Uterus (tissue), 4 donors: ENCODE data around the gene EXOC4. TPM values are rescaled to one million over a fixed set of nuclear protein-coding genes. Genes with fewer than 3 reads are reported as not detected.

ENCODE experiments used
- DNase-seq, 2 donors: peaks; one replicate each; pipeline ENCODE4 v3.0.0-alpha.2; 2019 to 2020
- H3K27ac ChIP-seq, 2 donors: fragments of 200-600 bp; sonication (generic); 1 replicate in 1 of 2; 2 replicates in 1 of 2; pipeline ENCODE4 v1.5.1; 2016 to 2018
- H3K27me3 ChIP-seq, 2 donors: fragments of 200-600 bp; sonication (generic); one replicate each; pipeline ENCODE4 v1.5.1; 2018 to 2019; ENCODE audit warnings: control low read depth in 1 of 2
- H3K36me3 ChIP-seq, 2 donors: fragments of 200-600 bp; sonication (generic); one replicate each; pipeline ENCODE4 v1.5.1; 2019; ENCODE audit warnings: control low read depth in 1 of 2
- H3K4me1 ChIP-seq, 2 donors: fragments of 200-600 bp; sonication (generic); one replicate each; pipeline ENCODE4 v1.5.1; 2018 to 2019; ENCODE audit warnings: control low read depth in 1 of 2
- H3K4me3 ChIP-seq, 2 donors: fragments of 200-600 bp; sonication (generic); 1 replicate in 1 of 2; 2 replicates in 1 of 2; pipeline ENCODE4 v1.5.1; 2018 to 2019; ENCODE audit warnings: mild to moderate bottlenecking in 1 of 2
- H3K9me3 ChIP-seq, 2 donors: fragments of 200-600 bp; sonication (generic); one replicate each; pipeline ENCODE4 v1.5.1; 2019; ENCODE audit warnings: control low read depth in 1 of 2
- POLR2A ChIP-seq, 2 donors: fragments of 450-650 bp; IDR thresholded peaks; one replicate each; pipeline ENCODE4 v1.6.1; 2016; ENCODE audit warnings: antibody characterized with exemption in 2 of 2, mild to moderate bottlenecking in 1 of 2, moderate library complexity in 1 of 2
- intact Hi-C: fragments of 100-400 bp; cut with DNase I; formaldehyde crosslinking; loops from one replicate; pipeline ENCODE4 v1.15.1; 2023; ENCODE audit warnings: low total_unique reads
- total RNA-seq, 4 donors: library from RNA; depleted of rRNA in 3 of 4; stranded (reverse); fragments of >200 nt in 3 of 4; gene quantifications; one replicate each; pipeline versions ENCODE4 v1.1.0 to v1.2.4, GENCODE V29; 2014 to 2023
- TF ChIP-seq, protein P1 (sequence below), 4 experiments: fragments of 200-600 bp in 2 of 4; fragments of 450-650 bp in 2 of 4; sonication (generic) in 2 of 4; IDR thresholded peaks; one replicate each; pipeline ENCODE4 v1.5.1; 2016 to 2019; ENCODE audit warnings: antibody characterized with exemption in 4 of 4, mild to moderate bottlenecking in 2 of 4, moderate library complexity in 1 of 4
- donor health status: DM: yes; HTN: yes; CAD: no.

The EXOC4 gene
- total RNA-seq, 4 donors from 2014 or later, result 27.2 to 126 (median 65.4) TPM

DNA sequence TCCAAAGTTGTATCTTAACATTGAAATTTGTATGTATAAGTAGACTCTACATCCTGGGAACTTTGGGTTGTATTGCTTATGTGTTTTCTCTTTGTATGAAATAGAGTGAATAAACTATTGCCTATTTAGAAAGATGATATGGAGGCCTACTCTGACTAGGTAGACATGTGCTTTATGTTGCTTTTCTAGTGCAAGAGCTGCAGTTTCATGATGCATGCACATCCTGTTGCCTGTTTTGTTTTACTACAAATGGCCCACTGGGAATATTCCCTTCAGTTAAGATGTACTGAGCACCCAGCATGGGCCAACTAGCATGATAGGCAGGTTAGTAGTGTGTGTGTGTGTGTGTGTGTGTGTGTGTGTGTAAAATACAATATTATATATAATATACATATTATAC is 592.1 kb downstream of the EXOC4 start:
- DNase-seq, result no peak
- H3K4me1 ChIP-seq, result no peaks in the 10 kb centered on the region
- intact Hi-C loops, result no loop called here
- no peak overlapping the region for H3K4me3 ChIP-seq
- H3K36me3 ChIP-seq, result no peaks in the 10 kb centered on the region
- H3K9me3 ChIP-seq, result no peaks in the 10 kb centered on the region
- TF ChIP-seq, protein P1, sequence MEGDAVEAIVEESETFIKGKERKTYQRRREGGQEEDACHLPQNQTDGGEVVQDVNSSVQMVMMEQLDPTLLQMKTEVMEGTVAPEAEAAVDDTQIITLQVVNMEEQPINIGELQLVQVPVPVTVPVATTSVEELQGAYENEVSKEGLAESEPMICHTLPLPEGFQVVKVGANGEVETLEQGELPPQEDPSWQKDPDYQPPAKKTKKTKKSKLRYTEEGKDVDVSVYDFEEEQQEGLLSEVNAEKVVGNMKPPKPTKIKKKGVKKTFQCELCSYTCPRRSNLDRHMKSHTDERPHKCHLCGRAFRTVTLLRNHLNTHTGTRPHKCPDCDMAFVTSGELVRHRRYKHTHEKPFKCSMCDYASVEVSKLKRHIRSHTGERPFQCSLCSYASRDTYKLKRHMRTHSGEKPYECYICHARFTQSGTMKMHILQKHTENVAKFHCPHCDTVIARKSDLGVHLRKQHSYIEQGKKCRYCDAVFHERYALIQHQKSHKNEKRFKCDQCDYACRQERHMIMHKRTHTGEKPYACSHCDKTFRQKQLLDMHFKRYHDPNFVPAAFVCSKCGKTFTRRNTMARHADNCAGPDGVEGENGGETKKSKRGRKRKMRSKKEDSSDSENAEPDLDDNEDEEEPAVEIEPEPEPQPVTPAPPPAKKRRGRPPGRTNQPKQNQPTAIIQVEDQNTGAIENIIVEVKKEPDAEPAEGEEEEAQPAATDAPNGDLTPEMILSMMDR (IDR thresholded peaks at IDR 0.05), result no peak
- TF ChIP-seq POLR2A (IDR thresholded peaks at IDR 0.05), result no peak
- no peaks in the 10 kb centered on the region for H3K27me3 ChIP-seq
- H3K27ac ChIP-seq, result no peak overlapping the region

GRCh38 chr7:133846203-133846945 is 593.5 kb downstream of the EXOC4 start:
- no peak overlapping the region for H3K27ac ChIP-seq
- H3K27me3 ChIP-seq, result no peaks in the 10 kb centered on the region
- intact Hi-C loops, result no loop called here
- TF ChIP-seq POLR2A (IDR thresholded peaks at IDR 0.05), result no peak
- TF ChIP-seq, protein P1 (IDR thresholded peaks at IDR 0.05), result no peak
- no peaks in the 10 kb centered on the region for H3K36me3 ChIP-seq
- DNase-seq, result no peak
- H3K4me1 ChIP-seq, result no peaks in the 10 kb centered on the region
- no peak overlapping the region for H3K4me3 ChIP-seq
- H3K9me3 ChIP-seq, result no peaks in the 10 kb centered on the region

DNA sequence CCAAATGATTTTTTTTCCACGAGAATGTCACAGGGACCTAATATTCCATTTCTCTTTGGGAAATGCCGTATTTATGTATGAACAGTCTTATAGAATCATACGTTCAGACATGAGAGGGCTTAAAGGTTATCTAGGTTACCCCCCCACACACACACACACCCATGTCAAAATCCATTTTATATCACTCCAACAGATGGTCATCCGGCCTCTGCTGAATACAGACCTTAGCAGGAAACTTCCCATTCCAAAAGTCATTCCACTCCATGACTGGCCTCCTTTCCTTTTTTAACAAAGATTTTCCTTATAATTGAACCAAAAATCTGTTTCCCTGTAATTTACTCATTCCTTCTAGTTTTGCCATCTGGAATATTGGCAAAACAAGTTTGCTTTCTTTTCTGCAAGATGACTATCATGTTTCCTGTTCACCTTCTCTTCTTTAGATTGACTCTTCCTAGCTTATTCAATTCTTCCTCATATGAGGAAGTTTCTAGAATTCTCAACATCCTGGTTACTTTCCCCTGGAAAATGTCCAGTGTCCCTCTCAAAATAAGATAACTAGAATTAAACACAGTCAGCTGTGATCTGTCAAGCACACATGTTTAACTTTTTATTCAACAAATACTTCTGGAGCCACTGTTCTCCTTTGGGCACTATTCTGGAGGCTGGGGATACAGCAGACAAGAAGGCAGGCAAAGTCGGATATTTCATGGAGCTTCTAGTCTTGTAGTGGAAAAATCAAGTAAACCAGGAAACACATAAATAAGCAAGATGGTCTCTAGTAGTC is 597.8 kb downstream of the EXOC4 start:
- DNase-seq, result no peak
- intact Hi-C loops, result no loop called here
- H3K27me3 ChIP-seq, result no peaks in the 10 kb centered on the region
- H3K4me3 ChIP-seq, result no peak overlapping the region
- no peaks in the 10 kb centered on the region for H3K9me3 ChIP-seq
- TF ChIP-seq, protein P1 (IDR thresholded peaks at IDR 0.05), result no peak
- TF ChIP-seq POLR2A (IDR thresholded peaks at IDR 0.05), result no peak
- no peak overlapping the region for H3K27ac ChIP-seq
- H3K4me1 ChIP-seq, result no peaks in the 10 kb centered on the region
- no peaks in the 10 kb centered on the region for H3K36me3 ChIP-seq

GRCh38 chr7:133851411-133851810 is 598.5 kb downstream of the EXOC4 start:
- intact Hi-C loops, result no loop called here
- Histone ChIP-seq H3K27ac (no peak overlapping the region), H3K36me3 (no peaks in the 10 kb centered on the region), H3K27me3 (no peaks in the 10 kb centered on the region), H3K9me3 (no peaks in the 10 kb centered on the region), H3K4me1 (no peaks in the 10 kb centered on the region), H3K4me3 (no peak overlapping the region)
- TF ChIP-seq, protein P1 (IDR thresholded peaks at IDR 0.05), result no peak
- no peak for TF ChIP-seq POLR2A (IDR thresholded peaks at IDR 0.05)
- DNase-seq, result no peak

GRCh38 chr7:133853706-133854276 is 600.9 kb downstream of the EXOC4 start:
- Histone ChIP-seq H3K9me3 (no peaks in the 10 kb centered on the region), H3K27me3 (no peaks in the 10 kb centered on the region), H3K27ac (no peak overlapping the region), H3K4me1 (no peaks in the 10 kb centered on the region), H3K4me3 (no peak overlapping the region), H3K36me3 (no peaks in the 10 kb centered on the region)
- TF ChIP-seq, protein P1 (IDR thresholded peaks at IDR 0.05), result no peak
- no peak for TF ChIP-seq POLR2A (IDR thresholded peaks at IDR 0.05)
- intact Hi-C loops, result no loop called here
- no peak for DNase-seq
